ENCODE results near the gene FH. TPM values are rescaled to one million over a fixed set of nuclear protein-coding genes. Genes with fewer than 3 reads are reported as not detected.
A peak's percentile ranks its signal among the peaks of the same experiment; 100 is the strongest.

The FH gene
- total RNA-seq, 4 donors from 2014 or later: 19.6 to 61.5 (median 28.8) TPM

DNA sequence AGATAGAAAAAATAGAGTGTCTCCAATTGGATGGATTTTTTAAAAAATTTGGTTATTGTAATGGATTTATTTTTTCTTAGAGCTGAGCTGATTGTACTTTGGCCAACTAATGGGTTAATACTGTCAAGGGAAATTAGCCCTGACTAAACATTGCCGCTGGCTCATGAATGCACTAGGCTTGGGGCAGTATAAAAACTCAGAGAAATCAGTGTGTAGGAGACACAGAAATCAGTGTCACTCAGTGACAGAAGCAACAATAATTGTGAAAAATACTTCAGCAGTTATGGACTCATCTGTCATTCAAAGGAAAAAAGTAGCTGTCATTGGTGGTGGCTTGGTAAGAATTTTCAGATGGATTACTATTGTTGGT, 12.6 kb upstream of the FH start, which contains the start of gene KMO:
Gene KMO, plus strand, starts transcription at position 217 of the 370 bp plus-strand sequence. Its CDS starts 67 bp downstream, at position 284.
- Histone ChIP-seq H3K9me3 (no peaks in the 10 kb centered on the region), H3K27me3 (no peaks in the 10 kb centered on the region), H3K4me3 (peak within 1 kb of the TSS; percentile 25 to 52 (median 43)), H3K36me3 (no peaks in the 10 kb centered on the region), H3K27ac (peak within 1 kb of the TSS in 3 of 4 donors; percentile 28 to 61 (median 55)), H3K4me1 (peaks cover 0 to 5% (median 0%) of the 10 kb centered on the region in 4 donors)
- TF ChIP-seq POLR2A (IDR thresholded peaks at IDR 0.05) (no peak), EP300 (IDR thresholded peaks at IDR 0.05) (no peak)
- no peak for DNase-seq (ENCODE audit: low spot score in 2 of 2)
- WGBS, 2 donors: 0 to 9% methylated on average over 1 of the region's 1 CpG

DNA sequence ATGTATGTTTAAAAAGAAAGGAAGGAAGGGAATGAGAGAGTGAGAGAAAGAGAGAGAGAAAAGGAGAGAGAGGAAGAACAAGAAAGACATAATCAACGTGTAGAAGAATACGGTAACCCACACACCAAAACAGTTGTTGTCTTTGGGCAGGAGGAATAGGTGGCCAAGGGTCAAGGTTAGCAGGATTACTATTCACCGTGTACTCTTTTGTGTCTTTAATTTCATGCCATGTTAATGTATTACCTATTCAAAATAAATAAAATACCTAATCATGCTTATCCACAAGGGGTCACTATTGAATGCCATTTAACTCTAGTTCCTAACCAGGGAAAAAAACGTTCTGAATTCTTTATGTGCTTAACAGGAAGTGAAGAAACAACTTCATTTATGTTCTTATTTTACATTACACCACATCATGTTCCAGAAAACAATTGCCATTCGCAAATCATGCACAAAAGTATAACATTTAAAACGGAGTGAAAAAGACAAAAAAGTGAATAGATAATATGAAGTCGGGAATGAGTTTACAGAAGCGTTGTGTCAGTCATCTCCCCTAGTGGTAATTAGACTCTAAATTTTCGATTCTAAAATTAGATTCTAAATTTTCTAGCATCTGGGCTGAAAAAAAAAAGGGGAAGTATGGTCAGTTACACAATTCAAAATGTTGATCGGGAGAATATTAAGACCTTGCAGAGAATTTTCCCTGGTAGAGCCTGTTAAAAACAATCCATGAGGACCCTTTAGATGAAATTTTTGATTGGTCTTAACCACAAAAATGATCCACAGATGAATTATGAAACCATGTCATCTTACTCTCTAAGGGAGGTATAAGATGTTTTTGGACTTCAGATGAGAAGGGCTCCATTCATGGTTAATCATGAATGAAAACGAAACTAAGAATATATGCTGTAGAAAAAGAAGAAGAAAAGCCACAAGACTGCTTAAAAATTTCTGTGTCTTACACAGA, 11.9 kb upstream of the FH start:
- WGBS, 2 donors: 1 to 2% methylated on average over 11 of the region's 11 CpGs
- TF ChIP-seq EP300 (IDR thresholded peaks at IDR 0.05): peak in 1 of 2 donors; percentile 47
- TF ChIP-seq, protein P1, sequence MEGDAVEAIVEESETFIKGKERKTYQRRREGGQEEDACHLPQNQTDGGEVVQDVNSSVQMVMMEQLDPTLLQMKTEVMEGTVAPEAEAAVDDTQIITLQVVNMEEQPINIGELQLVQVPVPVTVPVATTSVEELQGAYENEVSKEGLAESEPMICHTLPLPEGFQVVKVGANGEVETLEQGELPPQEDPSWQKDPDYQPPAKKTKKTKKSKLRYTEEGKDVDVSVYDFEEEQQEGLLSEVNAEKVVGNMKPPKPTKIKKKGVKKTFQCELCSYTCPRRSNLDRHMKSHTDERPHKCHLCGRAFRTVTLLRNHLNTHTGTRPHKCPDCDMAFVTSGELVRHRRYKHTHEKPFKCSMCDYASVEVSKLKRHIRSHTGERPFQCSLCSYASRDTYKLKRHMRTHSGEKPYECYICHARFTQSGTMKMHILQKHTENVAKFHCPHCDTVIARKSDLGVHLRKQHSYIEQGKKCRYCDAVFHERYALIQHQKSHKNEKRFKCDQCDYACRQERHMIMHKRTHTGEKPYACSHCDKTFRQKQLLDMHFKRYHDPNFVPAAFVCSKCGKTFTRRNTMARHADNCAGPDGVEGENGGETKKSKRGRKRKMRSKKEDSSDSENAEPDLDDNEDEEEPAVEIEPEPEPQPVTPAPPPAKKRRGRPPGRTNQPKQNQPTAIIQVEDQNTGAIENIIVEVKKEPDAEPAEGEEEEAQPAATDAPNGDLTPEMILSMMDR (IDR thresholded peaks at IDR 0.05): peak; percentile 51 to 69 (median 62)
- TF ChIP-seq POLR2A (IDR thresholded peaks at IDR 0.05): no peak
- Histone ChIP-seq H3K36me3 (no peaks in the 10 kb centered on the region), H3K27me3 (no peaks in the 10 kb centered on the region), H3K9me3 (no peaks in the 10 kb centered on the region), H3K4me1 (peaks cover 0 to 5% (median 0%) of the 10 kb centered on the region in 4 donors), H3K27ac (peak overlapping the region in 3 of 4 donors; percentile 28 to 61 (median 55)), H3K4me3 (peak overlapping the region; percentile 25 to 52 (median 43))
- DNase-seq (ENCODE audit: low spot score in 2 of 2): no peak

DNA sequence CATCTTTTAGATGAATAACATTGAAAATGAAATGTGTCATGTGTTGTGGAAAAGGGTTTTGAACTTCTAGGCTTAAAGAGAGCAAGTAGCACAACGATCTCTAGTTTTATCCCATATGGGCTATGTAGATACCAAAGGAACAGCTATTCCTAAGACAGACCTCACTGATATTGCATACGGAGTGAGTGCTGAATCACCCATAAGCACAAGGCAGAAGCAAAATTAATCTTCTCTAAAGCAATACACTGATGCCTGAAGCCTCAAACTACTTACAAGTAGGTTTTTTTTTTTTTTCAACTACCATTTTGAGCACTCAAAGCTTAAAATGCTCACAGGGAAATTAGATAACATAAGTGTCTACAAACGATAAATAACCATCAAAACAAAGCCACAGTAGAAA, 7.6 kb upstream of the FH start:
- Histone ChIP-seq H3K9me3 (no peaks in the 10 kb centered on the region), H3K4me3 (no peak overlapping the region), H3K36me3 (no peaks in the 10 kb centered on the region), H3K27me3 (no peaks in the 10 kb centered on the region), H3K27ac (no peak overlapping the region), H3K4me1 (peaks cover 0 to 5% (median 0%) of the 10 kb centered on the region in 4 donors)
- TF ChIP-seq POLR2A (IDR thresholded peaks at IDR 0.05) (no peak), EP300 (IDR thresholded peaks at IDR 0.05) (no peak)
- TF ChIP-seq, protein P1 (IDR thresholded peaks at IDR 0.05): no peak
- no peak for DNase-seq (ENCODE audit: low spot score in 2 of 2)
- WGBS, 2 donors: 84 to 85% methylated on average over 3 of the region's 3 CpGs

DNA sequence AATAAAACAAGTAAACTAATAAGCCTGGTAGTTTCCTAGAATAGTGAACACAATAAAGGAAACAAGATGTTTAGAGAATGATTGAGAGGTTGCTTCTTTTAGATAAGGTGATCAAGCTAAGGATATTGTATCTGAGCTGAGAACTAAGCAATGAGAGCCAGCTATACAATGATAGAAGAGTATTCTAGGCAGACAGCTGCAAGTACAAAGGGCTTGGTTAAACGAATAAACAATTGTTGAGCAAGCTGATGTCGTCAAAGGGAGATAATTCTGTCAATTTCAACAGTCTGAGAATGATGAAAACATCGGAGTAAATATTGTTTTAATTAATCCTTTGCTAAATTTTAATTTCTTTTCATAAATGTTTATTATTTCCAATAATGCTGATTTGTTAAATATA, 5.5 kb upstream of the FH start:
- Histone ChIP-seq H3K27me3 (no peaks in the 10 kb centered on the region), H3K4me3 (no peak overlapping the region), H3K27ac (no peak overlapping the region), H3K4me1 (peaks cover 0 to 4% (median 0%) of the 10 kb centered on the region in 4 donors), H3K36me3 (no peaks in the 10 kb centered on the region), H3K9me3 (no peaks in the 10 kb centered on the region)
- 70 to 75% methylated on average over 3 of the region's 3 CpGs for WGBS, 2 donors
- DNase-seq (ENCODE audit: low spot score in 2 of 2): no peak
- TF ChIP-seq POLR2A (IDR thresholded peaks at IDR 0.05) (no peak), EP300 (IDR thresholded peaks at IDR 0.05) (no peak)
- TF ChIP-seq, protein P1 (IDR thresholded peaks at IDR 0.05): no peak

DNA sequence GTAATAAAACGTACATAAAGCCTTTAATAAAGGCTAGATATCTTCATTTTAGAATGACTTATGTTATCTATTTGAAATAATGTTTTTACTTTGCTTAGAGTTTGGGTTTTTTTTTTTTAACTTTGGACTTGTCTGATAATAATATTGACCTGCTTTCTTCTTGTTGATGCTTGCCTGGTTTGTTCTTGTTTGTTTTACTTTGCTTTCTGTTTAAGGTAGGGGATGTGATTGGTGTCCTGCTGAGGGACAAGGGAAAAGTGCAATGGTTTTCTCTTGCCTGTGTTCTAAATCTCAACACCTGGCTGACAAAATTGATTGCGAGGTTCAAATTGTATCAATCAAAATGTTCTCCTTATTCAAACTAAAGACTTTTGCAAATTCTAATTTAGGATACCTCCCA, 2.2 kb upstream of the FH start:
- Histone ChIP-seq H3K36me3 (no peaks in the 10 kb centered on the region), H3K4me1 (peaks cover 0 to 17% (median 4%) of the 10 kb centered on the region in 4 donors), H3K27me3 (no peaks in the 10 kb centered on the region), H3K9me3 (no peaks in the 10 kb centered on the region), H3K4me3 (no peak overlapping the region), H3K27ac (no peak overlapping the region)
- no peak for DNase-seq (ENCODE audit: low spot score in 2 of 2)
- TF ChIP-seq, protein P1 (IDR thresholded peaks at IDR 0.05): no peak
- TF ChIP-seq POLR2A (IDR thresholded peaks at IDR 0.05) (no peak), EP300 (IDR thresholded peaks at IDR 0.05) (no peak)
- 91 to 93% methylated on average over 2 of the region's 2 CpGs for WGBS, 2 donors

Data from tibial nerve (tissue), 4 donors.